HUES64 (cell line): ENCODE data around the gene CRYAA.
"Not testable (repeated sequence)": the region's sequence is repeated elsewhere in the genome, so short reads cannot be mapped to it uniquely, and the experiment has no call there.

Experiments used
- H3K27ac ChIP-seq: 2 replicates; pipeline ENCODE4 v1.7.0; 2013; ENCODE audit warnings: low read depth, low read length, inconsistent platforms
- H3K27me3 ChIP-seq: 2 replicates; pipeline ENCODE4 v1.6.1; 2013; ENCODE audit warnings: mild to moderate bottlenecking, low read length; ENCODE audit not compliant: insufficient read depth
- H3K36me3 ChIP-seq: 2 replicates; pipeline ENCODE4 v1.6.1; 2013; ENCODE audit warnings: mild to moderate bottlenecking, low read length; ENCODE audit not compliant: insufficient read depth
- H3K4me1 ChIP-seq: 2 replicates; pipeline ENCODE4 v1.6.1; 2013; ENCODE audit warnings: mild to moderate bottlenecking, low read length, moderate library complexity; ENCODE audit not compliant: insufficient read depth
- H3K4me3 ChIP-seq: 2 replicates; pipeline ENCODE4 v1.5.1; 2013; ENCODE audit warnings: mild to moderate bottlenecking, low read length, moderate library complexity
- H3K9ac ChIP-seq: 2 replicates; pipeline ENCODE4 v1.6.1; 2013; ENCODE audit warnings: mild to moderate bottlenecking, low read depth, low read length
- H3K9me3 ChIP-seq: 2 replicates; pipeline ENCODE4 v1.6.1; 2013; ENCODE audit warnings: low read depth, low read length; ENCODE audit not compliant: insufficient read depth
- WGBS: fragments of 150-250, 120-280 bp; methylation state at CpG from one replicate; pipeline ENCODE4 v1.1.7; 2013; ENCODE audit warnings: missing lambda C conversion rate; 5-methylcytosine and 5-hydroxymethylcytosine counted together

The CRYAA gene

DNA sequence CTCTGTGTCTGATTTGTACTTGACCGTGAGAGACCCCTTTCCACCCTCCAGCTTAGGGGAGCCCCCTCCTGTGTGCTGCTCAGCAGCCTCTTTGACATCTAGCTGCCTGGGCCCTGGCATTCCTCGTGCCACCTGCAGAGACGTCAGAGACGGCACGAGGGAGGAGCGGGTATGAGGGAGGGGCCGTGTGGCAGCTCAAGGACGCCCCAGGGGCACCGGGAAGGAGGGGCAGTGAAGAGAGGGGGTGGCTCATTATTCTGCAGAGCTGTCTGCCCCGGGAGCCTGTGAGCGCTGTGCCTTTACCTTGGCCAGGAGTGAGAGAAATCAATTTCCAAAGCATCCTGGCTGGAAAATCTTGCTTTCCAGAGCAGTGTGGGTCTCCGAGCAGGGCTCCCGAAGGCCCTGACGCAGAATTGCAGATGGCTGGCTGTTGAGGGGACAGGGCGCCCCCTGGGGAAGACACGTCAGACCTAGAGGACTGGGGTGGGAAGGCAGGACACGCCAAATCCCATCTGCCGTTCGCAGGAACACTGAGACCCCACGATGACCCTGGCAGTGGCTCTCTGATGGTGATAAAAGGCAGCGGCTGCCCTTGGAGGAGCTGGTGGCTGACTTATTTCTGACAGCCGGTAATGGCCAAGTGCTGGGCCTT lies 9.5 kb downstream of the CRYAA start:
- H3K9me3 ChIP-seq, H3K27ac ChIP-seq, H3K27me3 ChIP-seq, H3K4me3 ChIP-seq, H3K9ac ChIP-seq, H3K4me1 ChIP-seq, H3K36me3 ChIP-seq: not testable (repeated sequence)
- WGBS = no CpG with 5 or more reads among the region's 22 CpGs

DNA sequence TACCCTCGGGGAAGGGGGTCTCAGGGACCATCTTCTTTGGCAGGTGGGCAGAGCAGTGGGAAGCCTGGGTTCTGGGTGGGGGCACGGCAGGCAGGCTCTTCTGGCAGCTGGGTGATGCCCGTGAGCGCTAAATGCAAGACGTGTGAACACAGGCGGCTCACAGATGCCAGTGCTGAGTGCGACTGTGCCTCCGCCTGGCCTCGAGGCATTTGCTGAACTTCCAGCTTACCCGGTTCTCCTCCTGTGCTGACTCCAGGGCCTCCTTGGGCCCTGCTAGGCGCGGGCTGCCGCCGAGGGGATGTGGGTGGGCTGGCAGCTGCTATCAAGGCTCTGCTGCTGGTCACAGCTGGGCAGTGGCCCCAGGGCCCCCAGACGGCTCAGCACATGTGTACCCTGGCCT lies 12.2 kb downstream of the CRYAA start:
- H3K9me3 ChIP-seq, H3K27me3 ChIP-seq, H3K4me3 ChIP-seq, H3K4me1 ChIP-seq, H3K36me3 ChIP-seq, H3K27ac ChIP-seq, H3K9ac ChIP-seq: not testable (repeated sequence)
- no CpG with 5 or more reads among the region's 15 CpGs for WGBS

DNA sequence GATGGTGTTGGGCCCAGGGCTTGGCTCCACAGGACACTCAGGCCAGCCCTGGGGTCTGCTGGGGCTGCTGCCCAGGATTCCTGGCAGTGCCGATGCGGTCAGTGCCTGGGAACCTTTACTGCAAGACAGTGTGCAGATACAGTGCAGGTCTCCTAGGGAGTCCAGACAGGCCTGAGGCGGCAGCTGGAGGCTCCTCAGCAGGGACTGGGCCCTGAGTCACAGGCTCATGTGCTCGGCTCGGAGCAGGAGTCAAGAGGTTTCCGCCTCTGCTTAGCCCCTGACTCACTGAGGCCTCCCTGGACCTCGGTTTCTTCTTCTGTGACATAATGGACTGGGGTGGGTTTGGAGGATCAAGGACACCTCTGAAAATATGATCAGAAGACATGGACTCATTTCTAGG lies 18.5 kb downstream of the CRYAA start:
- WGBS = no CpG with 5 or more reads among the region's 7 CpGs
- not testable (repeated sequence) for H3K36me3 ChIP-seq, H3K9me3 ChIP-seq, H3K27ac ChIP-seq, H3K4me1 ChIP-seq, H3K9ac ChIP-seq, H3K4me3 ChIP-seq, H3K27me3 ChIP-seq

DNA sequence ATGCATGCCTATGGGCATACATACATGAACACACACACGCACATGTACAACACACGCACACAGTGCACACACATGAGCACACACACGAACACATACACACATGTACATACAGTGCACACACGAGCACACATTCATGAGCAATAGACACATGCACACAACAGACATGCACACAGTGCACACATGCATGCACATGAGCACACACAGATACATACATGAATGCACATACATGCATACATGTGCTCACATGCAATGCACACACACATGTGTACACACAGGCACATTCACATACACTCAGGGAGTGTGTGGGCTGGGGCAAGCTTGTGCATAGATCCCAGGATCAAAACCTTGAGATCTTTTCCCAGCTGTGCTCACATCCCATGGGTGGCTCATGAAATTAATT lies 18.9 kb downstream of the CRYAA start:
- H3K4me1 ChIP-seq = no peaks in the 10 kb centered on the region
- H3K9me3 ChIP-seq = no peaks in the 10 kb centered on the region
- H3K36me3 ChIP-seq = no peaks in the 10 kb centered on the region
- WGBS = 91% methylated on average over 4 of the region's 4 CpGs
- H3K27ac ChIP-seq = no peak overlapping the region
- no peak overlapping the region for H3K9ac ChIP-seq
- no peaks in the 10 kb centered on the region for H3K27me3 ChIP-seq
- H3K4me3 ChIP-seq = no peak overlapping the region

DNA sequence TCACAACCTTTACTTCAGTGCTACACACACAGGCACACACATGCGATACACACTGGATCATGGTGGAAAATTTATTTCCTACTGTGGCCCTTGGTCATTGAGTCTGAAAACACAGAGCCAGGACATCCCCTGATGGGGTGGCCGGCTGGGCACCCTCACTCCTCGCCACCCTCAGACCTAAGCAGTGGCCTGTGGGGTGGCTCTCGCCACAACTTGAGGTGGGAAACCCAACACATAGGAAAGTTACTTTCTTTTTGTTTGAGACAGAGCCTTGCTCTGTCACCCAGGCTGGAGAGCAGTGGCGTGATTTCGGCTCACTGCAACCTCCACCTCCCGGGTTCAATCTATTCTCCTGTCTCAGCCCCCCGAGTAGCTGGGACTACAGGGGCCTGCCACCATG lies 19.4 kb downstream of the CRYAA start:
- Histone ChIP-seq H3K4me3 (no peak overlapping the region), H3K4me1 (no peaks in the 10 kb centered on the region), H3K36me3 (no peaks in the 10 kb centered on the region), H3K27me3 (no peaks in the 10 kb centered on the region), H3K9me3 (no peaks in the 10 kb centered on the region), H3K9ac (no peak overlapping the region), H3K27ac (no peak overlapping the region)
- WGBS = 95% methylated on average over 8 of the region's 8 CpGs

DNA sequence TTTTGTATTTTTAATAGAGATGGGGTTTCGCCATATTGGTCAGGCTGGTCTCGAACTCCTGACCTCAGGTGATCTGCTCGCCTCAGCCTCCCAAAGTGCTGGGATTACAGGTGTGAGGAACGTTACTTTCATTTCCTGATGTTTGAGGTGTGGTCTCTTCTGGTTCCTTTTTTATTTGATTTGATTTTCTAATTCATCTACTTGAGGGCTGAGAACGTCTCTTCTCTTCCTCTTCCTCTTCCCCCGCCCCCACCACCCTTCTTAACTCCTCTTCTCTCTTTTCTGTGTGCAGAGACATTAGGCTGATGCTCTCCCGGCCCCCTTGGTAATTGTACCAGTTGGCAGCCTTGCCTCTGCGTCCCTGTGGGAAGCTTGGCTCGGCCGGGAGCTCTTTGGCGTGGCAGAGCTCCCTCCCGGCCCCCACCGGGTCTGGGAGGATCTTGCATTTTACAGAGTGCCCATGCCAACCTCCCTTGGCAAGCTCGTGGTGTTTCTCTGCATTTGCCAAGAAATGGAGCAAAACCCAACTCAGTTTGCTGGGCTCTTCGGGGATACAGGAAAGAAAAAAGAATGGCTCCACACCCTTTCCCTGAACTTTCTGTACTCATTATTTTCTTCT lies 19.9 kb downstream of the CRYAA start:
- no peaks in the 10 kb centered on the region for H3K9me3 ChIP-seq
- H3K9ac ChIP-seq = no peak overlapping the region
- no peak overlapping the region for H3K27ac ChIP-seq
- no peaks in the 10 kb centered on the region for H3K27me3 ChIP-seq
- H3K4me1 ChIP-seq = no peaks in the 10 kb centered on the region
- 88% methylated on average over 15 of the region's 15 CpGs for WGBS
- H3K4me3 ChIP-seq = no peak overlapping the region
- no peaks in the 10 kb centered on the region for H3K36me3 ChIP-seq

DNA sequence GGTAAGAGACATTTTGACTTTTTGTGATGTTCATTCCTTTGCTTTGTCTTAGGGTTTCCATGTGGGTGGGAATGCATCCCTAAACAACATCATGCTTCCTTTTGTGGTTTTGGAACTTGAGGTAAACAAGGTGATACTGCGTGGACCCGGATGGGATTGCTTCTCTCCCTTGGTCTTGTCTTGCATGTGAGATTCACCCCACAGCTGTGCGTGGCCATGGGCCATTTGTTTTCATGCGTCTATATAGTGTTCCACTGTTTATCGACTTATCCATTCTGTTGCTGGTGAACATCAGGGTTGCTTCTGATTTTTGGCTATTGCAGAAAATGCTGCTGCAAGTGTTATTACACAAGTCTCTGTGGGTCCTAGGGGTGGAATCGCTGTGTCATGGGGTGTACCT lies 21.1 kb downstream of the CRYAA start:
- Histone ChIP-seq H3K9ac (no peak overlapping the region), H3K36me3 (no peaks in the 10 kb centered on the region), H3K27me3 (no peaks in the 10 kb centered on the region), H3K27ac (no peak overlapping the region), H3K4me3 (no peak overlapping the region), H3K9me3 (no peaks in the 10 kb centered on the region), H3K4me1 (no peaks in the 10 kb centered on the region)
- 91% methylated on average over 6 of the region's 6 CpGs for WGBS

DNA sequence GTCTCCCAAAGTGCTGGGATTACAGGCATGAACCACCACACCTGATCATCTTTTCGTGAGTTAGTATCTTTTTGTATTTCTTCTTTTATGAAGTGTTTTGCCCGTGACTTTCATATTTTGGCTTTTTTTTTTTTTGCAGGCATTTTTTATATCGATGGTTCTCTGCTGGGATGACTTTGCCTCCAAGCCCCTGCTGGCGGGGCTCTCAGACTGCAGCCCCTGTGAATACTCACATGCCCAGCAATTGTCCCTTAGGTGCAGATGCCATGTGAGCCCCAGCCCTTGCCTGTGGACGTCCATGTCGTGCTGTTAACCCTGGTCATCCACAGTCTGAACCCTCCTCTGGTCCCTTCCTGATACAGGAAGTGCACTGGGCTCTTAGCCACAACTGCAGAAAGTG lies 21.7 kb downstream of the CRYAA start:
- H3K4me1 ChIP-seq = no peaks in the 10 kb centered on the region
- H3K9ac ChIP-seq = no peak overlapping the region
- 93% methylated on average over 6 of the region's 6 CpGs for WGBS
- H3K27ac ChIP-seq = no peak overlapping the region
- H3K9me3 ChIP-seq = no peaks in the 10 kb centered on the region
- H3K27me3 ChIP-seq = no peaks in the 10 kb centered on the region
- H3K36me3 ChIP-seq = no peaks in the 10 kb centered on the region
- no peak overlapping the region for H3K4me3 ChIP-seq

DNA sequence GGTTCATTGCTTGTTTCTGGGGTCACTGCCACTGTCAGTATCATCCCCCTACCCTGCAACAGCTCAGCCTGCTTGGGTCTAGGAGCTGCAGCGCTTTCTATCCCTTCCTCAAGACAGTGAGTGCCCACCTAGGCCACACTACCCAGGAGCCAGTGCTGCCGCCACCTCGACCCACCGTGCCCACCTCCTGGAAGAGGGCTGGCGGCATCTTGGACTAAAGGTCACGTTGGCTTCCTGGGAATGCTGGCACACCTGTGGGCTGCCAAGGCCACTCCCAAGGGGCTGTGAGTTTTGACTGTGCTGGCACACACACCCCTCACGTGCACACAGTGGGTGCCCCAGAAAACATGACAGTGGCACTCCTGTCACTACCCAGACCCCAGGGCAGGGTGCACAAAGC lies 22.1 kb downstream of the CRYAA start:
- H3K27me3 ChIP-seq = no peaks in the 10 kb centered on the region
- WGBS = 94% methylated on average over 7 of the region's 7 CpGs
- H3K4me1 ChIP-seq = no peaks in the 10 kb centered on the region
- H3K9me3 ChIP-seq = no peaks in the 10 kb centered on the region
- H3K27ac ChIP-seq = no peak overlapping the region
- H3K9ac ChIP-seq = no peak overlapping the region
- H3K4me3 ChIP-seq = no peak overlapping the region
- H3K36me3 ChIP-seq = no peaks in the 10 kb centered on the region

DNA sequence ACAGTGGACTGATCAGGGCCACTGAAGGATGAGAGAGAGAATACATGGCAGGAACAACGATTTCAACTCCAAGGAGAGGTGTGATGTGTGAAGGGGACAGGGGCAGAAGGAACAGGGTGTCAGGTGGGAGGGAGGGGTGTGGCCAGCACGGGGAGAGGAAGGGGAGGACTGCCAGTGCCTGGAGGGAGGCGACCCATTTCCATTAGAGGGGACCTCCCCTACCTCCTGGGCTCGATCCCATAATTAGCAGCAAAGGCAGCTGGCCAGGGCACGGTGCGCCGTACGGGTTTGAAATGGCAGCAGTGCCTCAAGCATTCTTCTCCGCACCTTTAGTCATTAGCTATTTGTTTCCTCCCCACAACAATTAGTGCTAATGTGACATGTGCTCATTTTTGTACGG lies 22.7 kb downstream of the CRYAA start:
- no peaks in the 10 kb centered on the region for H3K27me3 ChIP-seq
- no peaks in the 10 kb centered on the region for H3K36me3 ChIP-seq
- WGBS = 85% methylated on average over 10 of the region's 10 CpGs
- H3K9me3 ChIP-seq = no peaks in the 10 kb centered on the region
- no peak overlapping the region for H3K4me3 ChIP-seq
- no peak overlapping the region for H3K27ac ChIP-seq
- H3K9ac ChIP-seq = no peak overlapping the region
- H3K4me1 ChIP-seq = 0 out of 2 replicates have a peak, but pooled peaks cover under 1% of the 10 kb centered on the region

DNA sequence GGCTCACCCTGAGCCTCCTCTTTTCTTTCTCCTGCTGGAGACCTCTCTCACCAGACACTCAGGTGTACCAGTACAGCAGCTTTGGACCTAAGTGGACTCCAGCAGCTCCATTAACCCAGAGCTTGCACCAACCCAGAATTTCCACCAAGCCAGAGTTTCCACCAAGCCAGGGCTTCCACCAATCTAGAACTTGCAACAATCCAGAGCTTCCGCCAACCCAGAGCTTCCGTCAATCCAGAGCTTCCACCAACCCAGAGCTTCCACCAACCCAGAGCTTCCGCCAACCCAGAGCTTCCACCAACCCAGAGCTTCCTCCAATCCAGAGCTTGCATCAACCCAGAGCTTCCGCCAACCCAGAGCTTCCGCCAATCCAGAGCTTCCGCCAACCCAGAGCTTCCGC lies 23.2 kb downstream of the CRYAA start:
- no peaks in the 10 kb centered on the region for H3K27me3 ChIP-seq
- H3K9ac ChIP-seq = no peak overlapping the region
- H3K4me3 ChIP-seq = no peak overlapping the region
- no peaks in the 10 kb centered on the region for H3K9me3 ChIP-seq
- H3K27ac ChIP-seq = no peak overlapping the region
- no peaks in the 10 kb centered on the region for H3K36me3 ChIP-seq
- H3K4me1 ChIP-seq = peaks cover 4% of the 10 kb centered on the region; the same call in 1 of the 2 replicates
- WGBS = 97% methylated on average over 7 of the region's 7 CpGs
